HL-60 (cell line): Measurements from ENCODE around the gene CELF1.
"Not testable (repeated sequence)": the region's sequence is repeated elsewhere in the genome, so short reads cannot be mapped to it uniquely, and the experiment has no call there.

Experiments
- DNase-seq, 2 experiments: peaks; one replicate each; pipeline ENCODE4 v3.0.0-alpha.2; 2010 to 2020; ENCODE audit warnings: low read depth in 1 of 2, low spot score in 1 of 2
- H3K27ac ChIP-seq: fragments of 250-450 bp; sonication (Bioruptor Pico); replicated peaks from 2 replicates; pipeline ENCODE4 v1.5.1; 2020; ENCODE audit warnings: mild to moderate bottlenecking, moderate library complexity
- H3K27me3 ChIP-seq: fragments of 250-450 bp; sonication (Bioruptor Pico); 2 replicates; pipeline ENCODE4 v1.5.1; 2021; ENCODE audit warnings: mild to moderate bottlenecking, moderate library complexity; ENCODE audit not compliant: insufficient read depth, poor library complexity, severe bottlenecking
- H3K4me3 ChIP-seq: replicated peaks from 2 replicates; pipeline ENCODE4 v1.5.1; 2011; ENCODE audit warnings: mild to moderate bottlenecking, control low read depth, low read length; ENCODE audit not compliant: insufficient read depth
- GABPA ChIP-seq: IDR thresholded peaks from 2 replicates; pipeline ENCODE4 v1.6.1; 2012; ENCODE audit warnings: low read depth
- POLR2AphosphoS5 ChIP-seq: IDR thresholded peaks from 2 replicates; pipeline ENCODE4 v1.6.1; 2012; ENCODE audit warnings: low read depth
- SPI1 ChIP-seq: IDR thresholded peaks from 2 replicates; pipeline ENCODE4 v1.6.1; 2012; ENCODE audit warnings: low read depth, mild to moderate bottlenecking, borderline replicate concordance
- TF ChIP-seq, protein P1 (sequence below): IDR thresholded peaks from one replicate; pipeline ENCODE4 v1.5.1; 2011; ENCODE audit warnings: low read length, control low read depth, inconsistent platforms; ENCODE audit not compliant: insufficient read depth
- TF ChIP-seq, protein P2 (sequence below): IDR thresholded peaks from 2 replicates; pipeline ENCODE4 v1.6.1; 2012; ENCODE audit warnings: low read depth; ENCODE audit not compliant: insufficient replicate concordance

The CELF1 gene

DNA sequence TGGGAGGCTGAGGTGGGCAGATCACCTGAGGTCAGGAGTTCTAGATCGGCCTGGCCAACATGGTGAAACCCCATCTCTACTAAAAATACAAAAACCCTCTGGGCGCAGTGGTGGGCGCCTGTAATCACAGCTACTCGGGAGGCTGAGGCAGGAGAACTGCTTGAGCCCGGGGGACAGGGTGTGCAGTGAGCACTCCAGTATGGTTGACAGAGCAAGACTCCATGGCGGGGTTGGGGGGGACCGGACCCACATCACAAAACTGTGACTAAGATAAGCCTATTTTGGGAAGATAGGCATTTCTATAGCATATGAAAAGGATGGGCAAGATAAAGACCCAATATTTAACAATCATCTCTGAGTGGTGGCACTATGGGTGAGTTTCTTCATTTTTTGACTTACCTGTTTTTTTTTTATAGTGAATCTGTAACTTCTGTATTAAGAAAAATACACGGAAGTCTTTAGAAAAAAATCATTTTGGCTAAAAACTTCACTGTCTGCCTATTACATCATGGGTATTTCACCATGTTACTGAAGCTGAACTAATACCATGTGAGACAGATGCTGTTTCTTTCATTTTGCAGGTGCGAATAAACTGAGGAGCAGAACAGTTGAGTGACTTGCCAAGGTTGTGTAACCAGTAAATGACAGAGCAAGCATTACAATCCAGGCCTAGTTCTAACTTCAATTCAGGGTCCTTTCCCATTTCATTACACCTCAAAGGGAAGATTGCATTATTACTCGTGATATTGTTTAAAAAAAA lies 2.5 kb downstream of the CELF1 start:
- Histone ChIP-seq H3K27me3 (no peaks in the 10 kb centered on the region), H3K4me3 (no peak overlapping the region), H3K27ac (peak overlapping the region; percentile 84)
- peak in 1 of 2 experiments; percentile 64 for DNase-seq
- TF ChIP-seq SPI1 = no peak
- TF ChIP-seq GABPA = no peak
- TF ChIP-seq POLR2AphosphoS5 = no peak
- TF ChIP-seq, protein P1, sequence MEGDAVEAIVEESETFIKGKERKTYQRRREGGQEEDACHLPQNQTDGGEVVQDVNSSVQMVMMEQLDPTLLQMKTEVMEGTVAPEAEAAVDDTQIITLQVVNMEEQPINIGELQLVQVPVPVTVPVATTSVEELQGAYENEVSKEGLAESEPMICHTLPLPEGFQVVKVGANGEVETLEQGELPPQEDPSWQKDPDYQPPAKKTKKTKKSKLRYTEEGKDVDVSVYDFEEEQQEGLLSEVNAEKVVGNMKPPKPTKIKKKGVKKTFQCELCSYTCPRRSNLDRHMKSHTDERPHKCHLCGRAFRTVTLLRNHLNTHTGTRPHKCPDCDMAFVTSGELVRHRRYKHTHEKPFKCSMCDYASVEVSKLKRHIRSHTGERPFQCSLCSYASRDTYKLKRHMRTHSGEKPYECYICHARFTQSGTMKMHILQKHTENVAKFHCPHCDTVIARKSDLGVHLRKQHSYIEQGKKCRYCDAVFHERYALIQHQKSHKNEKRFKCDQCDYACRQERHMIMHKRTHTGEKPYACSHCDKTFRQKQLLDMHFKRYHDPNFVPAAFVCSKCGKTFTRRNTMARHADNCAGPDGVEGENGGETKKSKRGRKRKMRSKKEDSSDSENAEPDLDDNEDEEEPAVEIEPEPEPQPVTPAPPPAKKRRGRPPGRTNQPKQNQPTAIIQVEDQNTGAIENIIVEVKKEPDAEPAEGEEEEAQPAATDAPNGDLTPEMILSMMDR = no peak
- TF ChIP-seq, protein P2, sequence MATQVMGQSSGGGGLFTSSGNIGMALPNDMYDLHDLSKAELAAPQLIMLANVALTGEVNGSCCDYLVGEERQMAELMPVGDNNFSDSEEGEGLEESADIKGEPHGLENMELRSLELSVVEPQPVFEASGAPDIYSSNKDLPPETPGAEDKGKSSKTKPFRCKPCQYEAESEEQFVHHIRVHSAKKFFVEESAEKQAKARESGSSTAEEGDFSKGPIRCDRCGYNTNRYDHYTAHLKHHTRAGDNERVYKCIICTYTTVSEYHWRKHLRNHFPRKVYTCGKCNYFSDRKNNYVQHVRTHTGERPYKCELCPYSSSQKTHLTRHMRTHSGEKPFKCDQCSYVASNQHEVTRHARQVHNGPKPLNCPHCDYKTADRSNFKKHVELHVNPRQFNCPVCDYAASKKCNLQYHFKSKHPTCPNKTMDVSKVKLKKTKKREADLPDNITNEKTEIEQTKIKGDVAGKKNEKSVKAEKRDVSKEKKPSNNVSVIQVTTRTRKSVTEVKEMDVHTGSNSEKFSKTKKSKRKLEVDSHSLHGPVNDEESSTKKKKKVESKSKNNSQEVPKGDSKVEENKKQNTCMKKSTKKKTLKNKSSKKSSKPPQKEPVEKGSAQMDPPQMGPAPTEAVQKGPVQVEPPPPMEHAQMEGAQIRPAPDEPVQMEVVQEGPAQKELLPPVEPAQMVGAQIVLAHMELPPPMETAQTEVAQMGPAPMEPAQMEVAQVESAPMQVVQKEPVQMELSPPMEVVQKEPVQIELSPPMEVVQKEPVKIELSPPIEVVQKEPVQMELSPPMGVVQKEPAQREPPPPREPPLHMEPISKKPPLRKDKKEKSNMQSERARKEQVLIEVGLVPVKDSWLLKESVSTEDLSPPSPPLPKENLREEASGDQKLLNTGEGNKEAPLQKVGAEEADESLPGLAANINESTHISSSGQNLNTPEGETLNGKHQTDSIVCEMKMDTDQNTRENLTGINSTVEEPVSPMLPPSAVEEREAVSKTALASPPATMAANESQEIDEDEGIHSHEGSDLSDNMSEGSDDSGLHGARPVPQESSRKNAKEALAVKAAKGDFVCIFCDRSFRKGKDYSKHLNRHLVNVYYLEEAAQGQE = no peak

DNA sequence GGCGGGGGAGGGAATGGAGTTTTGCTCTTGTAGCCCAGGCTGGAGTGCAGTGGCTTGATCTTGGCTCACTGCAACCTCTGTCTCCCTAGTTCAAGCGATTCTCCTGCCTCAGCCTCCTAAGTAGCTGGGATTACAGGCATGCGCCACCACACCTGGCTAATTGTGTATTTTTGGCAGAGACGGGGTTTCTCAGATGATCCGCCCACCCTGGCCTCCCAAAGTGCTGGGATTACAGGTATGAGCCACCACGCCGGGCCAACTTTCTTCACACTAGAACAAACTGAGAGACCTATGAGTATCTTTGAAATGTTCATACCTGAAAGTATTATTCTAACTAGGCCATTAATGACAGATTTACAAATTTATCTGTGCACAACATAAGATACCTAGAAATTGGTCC lies 6.7 kb downstream of the CELF1 start:
- not testable (repeated sequence) for DNase-seq, H3K27me3 ChIP-seq, H3K27ac ChIP-seq, H3K4me3 ChIP-seq

DNA sequence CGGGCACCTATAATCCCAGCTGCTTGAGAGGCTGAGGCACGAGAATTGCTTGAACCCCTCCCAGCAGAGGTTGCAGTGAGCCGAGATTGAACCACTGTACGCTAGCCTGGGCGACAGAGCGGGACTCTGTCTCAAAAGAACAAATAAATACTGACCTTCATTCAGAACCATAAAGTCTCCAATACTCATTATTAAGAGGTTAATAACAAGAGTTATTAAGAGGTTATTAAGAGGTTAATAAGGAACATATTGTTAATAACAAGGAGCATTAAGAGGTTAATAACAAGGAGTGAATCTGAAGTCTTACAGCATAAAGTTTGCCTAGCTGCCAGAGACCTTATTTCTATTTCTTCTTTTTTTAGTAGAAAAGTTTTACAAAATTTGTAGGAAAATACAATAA lies 7.6 kb downstream of the CELF1 start:
- no peaks in the 10 kb centered on the region for H3K27me3 ChIP-seq
- DNase-seq = no peak
- H3K4me3 ChIP-seq = no peak overlapping the region
- TF ChIP-seq SPI1 = no peak
- TF ChIP-seq GABPA = no peak
- TF ChIP-seq, protein P2 = no peak
- TF ChIP-seq, protein P1 = no peak
- no peak for TF ChIP-seq POLR2AphosphoS5
- no peak overlapping the region for H3K27ac ChIP-seq

DNA sequence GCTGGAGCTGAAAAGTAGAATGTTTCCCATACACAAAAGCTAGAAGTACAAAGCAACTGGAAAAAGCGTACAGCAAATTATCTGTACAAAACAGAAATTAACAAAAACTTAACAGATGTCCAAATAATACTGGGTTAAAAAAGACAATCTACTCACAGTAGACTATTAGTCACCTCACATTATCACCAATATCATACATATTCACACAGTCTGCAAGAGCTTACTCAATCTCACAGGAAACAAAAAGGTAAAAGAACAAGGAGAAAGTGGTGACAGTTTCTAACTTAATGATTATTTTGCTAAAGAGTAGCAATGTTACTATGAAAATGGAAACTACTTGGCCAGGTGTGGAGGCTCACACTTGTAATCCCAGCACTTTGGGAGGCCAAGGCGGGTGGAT lies 11.9 kb downstream of the CELF1 start:
- H3K27me3 ChIP-seq = no peaks in the 10 kb centered on the region
- H3K4me3 ChIP-seq = no peak overlapping the region
- TF ChIP-seq, protein P2 = no peak
- no peak for TF ChIP-seq GABPA
- H3K27ac ChIP-seq = no peak overlapping the region
- no peak for DNase-seq
